Measurements from ENCODE around the gene LRRC72. TPM values are rescaled to one million over a fixed set of nuclear protein-coding genes. Genes with fewer than 3 reads are reported as not detected.

The LRRC72 gene
- polyA plus RNA-seq, 1 donor (not counting 4 experiments of a cell fraction or from before 2014, with no cell fraction given): not detected

GRCh38 chr7:16571941-16572340 is 45.3 kb downstream of the LRRC72 start:
- TF ChIP-seq EZH2 (IDR thresholded peaks at IDR 0.05; ENCODE audit: low read length) (no peak), CTCF (optimal IDR thresholded peaks at IDR 0.05 in 1 of 3, IDR thresholded peaks at IDR 0.05 in 1 of 3, conservative IDR thresholded peaks at IDR 0.05 in 1 of 3; ENCODE audit: extremely low read depth in 1 of 3, insufficient read depth in 2 of 3, low read length in 3 of 3) (no peak)
- no peak for DNase-seq (ENCODE audit: low read depth, low spot score)
- Histone ChIP-seq H4K20me1 (ENCODE audit: control insufficient read depth, extremely low read depth, insufficient read depth, low read length) (no peaks in the 10 kb centered on the region), H3K4me2 (ENCODE audit: control insufficient read depth, extremely low read depth, insufficient read depth, low read depth, low read length) (no peak overlapping the region), H2AFZ (ENCODE audit: control insufficient read depth, low read length) (no peak overlapping the region), H3K9ac (ENCODE audit: control insufficient read depth, extremely low read depth, insufficient read depth, low read length) (no peak overlapping the region), H3K79me2 (ENCODE audit: control insufficient read depth, insufficient read depth, low read length) (no peaks in the 10 kb centered on the region), H3K4me1 (ENCODE audit: control insufficient read depth, extremely low read depth, insufficient read depth, low read length) (no peaks in the 10 kb centered on the region), H3K36me3 (ENCODE audit: control insufficient read depth in 2 of 2, extremely low read depth in 1 of 2, insufficient read depth in 2 of 2, low read length in 2 of 2) (no peaks in the 10 kb centered on the region), H3K9me1 (ENCODE audit: control insufficient read depth, extremely low read depth, insufficient read depth, low read length) (no peaks in the 10 kb centered on the region), H3K4me3 (ENCODE audit: control insufficient read depth in 2 of 3, extremely low read depth in 1 of 3, insufficient read depth in 2 of 3, low read depth in 1 of 3, low read length in 3 of 3) (no peak overlapping the region), H3K27me3 (ENCODE audit: control insufficient read depth, extremely low read depth, insufficient read depth, low read length) (no peaks in the 10 kb centered on the region), H3K9me3 (ENCODE audit: control insufficient read depth, low read depth, low read length) (no peaks in the 10 kb centered on the region), H3K27ac (ENCODE audit: control insufficient read depth, insufficient read depth, low read length) (no peak overlapping the region)
- no peak for FAIRE-seq
- dilution Hi-C loops (cut with MboI; ENCODE audit: extremely low pct_ligation_motif_present, low sequenced_read_pairs): no loop called here

- H3K4me1 ChIP-seq (ENCODE audit: control insufficient read depth, extremely low read depth, insufficient read depth, low read length): no peaks in the 10 kb centered on the region
- no peaks in the 10 kb centered on the region for H3K9me3 ChIP-seq (ENCODE audit: control insufficient read depth, low read depth, low read length)
- TF ChIP-seq CTCF (optimal IDR thresholded peaks at IDR 0.05 in 1 of 3, IDR thresholded peaks at IDR 0.05 in 1 of 3, conservative IDR thresholded peaks at IDR 0.05 in 1 of 3; ENCODE audit: extremely low read depth in 1 of 3, insufficient read depth in 2 of 3, low read length in 3 of 3) (no peak), EZH2 (IDR thresholded peaks at IDR 0.05; ENCODE audit: low read length) (no peak)
- H4K20me1 ChIP-seq (ENCODE audit: control insufficient read depth, extremely low read depth, insufficient read depth, low read length): no peaks in the 10 kb centered on the region
- H3K27ac ChIP-seq (ENCODE audit: control insufficient read depth, insufficient read depth, low read length): no peak overlapping the region
- H3K4me2 ChIP-seq (ENCODE audit: control insufficient read depth, extremely low read depth, insufficient read depth, low read depth, low read length): no peak overlapping the region
- DNase-seq (ENCODE audit: low read depth, low spot score): no peak
- no peak overlapping the region for H2AFZ ChIP-seq (ENCODE audit: control insufficient read depth, low read length)
- dilution Hi-C loops (cut with MboI; ENCODE audit: extremely low pct_ligation_motif_present, low sequenced_read_pairs): no loop called here
- H3K9ac ChIP-seq (ENCODE audit: control insufficient read depth, extremely low read depth, insufficient read depth, low read length): no peak overlapping the region
- no peaks in the 10 kb centered on the region for H3K36me3 ChIP-seq (ENCODE audit: control insufficient read depth in 2 of 2, extremely low read depth in 1 of 2, insufficient read depth in 2 of 2, low read length in 2 of 2)
- FAIRE-seq: no peak
- H3K27me3 ChIP-seq (ENCODE audit: control insufficient read depth, extremely low read depth, insufficient read depth, low read length): no peaks in the 10 kb centered on the region
- H3K4me3 ChIP-seq (ENCODE audit: control insufficient read depth in 2 of 3, extremely low read depth in 1 of 3, insufficient read depth in 2 of 3, low read depth in 1 of 3, low read length in 3 of 3): no peak overlapping the region
- H3K9me1 ChIP-seq (ENCODE audit: control insufficient read depth, extremely low read depth, insufficient read depth, low read length): no peaks in the 10 kb centered on the region
- H3K79me2 ChIP-seq (ENCODE audit: control insufficient read depth, insufficient read depth, low read length): no peaks in the 10 kb centered on the region
Measured at GRCh38 chr7:16579216-16579615, 52.6 kb downstream of the LRRC72 start.

Measured in keratinocyte (primary cell).